Activated T-cell treated with anti-CD3 and anti-CD28 coated beads for 24 hours (primary cell): Measurements from ENCODE around the gene SLC13A2.
A peak's percentile ranks its signal among the peaks of the same experiment; 100 is the strongest.

Experiments
- DNase-seq: peaks from one replicate; pipeline ENCODE4 v3.0.0-alpha.2; 2020; ENCODE audit warnings: low read depth

Gene SLC13A2

DNA sequence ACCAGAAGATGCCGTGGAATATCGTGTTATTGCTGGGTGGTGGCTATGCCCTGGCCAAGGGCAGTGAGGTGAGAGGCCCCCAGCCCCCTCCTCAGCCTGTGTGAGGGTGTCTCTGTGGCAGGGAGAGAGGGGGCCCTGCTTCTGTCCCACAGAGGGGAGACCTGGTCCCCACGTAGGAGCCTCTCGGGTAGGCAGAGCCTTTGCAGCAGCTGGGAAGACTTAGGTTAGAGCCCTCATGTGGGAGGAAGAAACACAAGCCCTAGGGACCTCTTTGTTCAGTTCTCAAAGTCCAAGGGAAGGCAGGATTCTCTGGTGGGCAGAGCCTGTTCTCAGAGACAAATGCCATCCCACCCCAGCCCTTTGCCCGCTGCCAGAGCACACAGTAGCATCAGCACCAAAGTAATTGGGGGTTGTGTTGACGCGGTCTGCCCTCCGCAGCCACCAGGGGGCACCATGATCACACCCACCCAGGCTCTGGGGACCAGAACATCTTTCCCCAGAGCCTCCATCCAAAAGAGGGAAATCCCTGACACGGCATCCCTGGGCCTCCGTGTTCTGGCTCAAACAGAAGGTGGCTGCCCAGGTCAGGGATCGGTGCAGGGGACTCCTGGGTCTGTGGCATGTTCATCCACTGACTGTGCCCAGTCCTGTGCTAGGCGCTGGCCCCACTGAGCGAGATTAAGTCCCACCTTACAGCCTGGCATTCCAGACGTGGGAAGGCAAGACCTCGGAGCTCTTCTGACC is 21.2 kb downstream of the SLC13A2 start:
- DNase-seq: peak; percentile 73

DNA sequence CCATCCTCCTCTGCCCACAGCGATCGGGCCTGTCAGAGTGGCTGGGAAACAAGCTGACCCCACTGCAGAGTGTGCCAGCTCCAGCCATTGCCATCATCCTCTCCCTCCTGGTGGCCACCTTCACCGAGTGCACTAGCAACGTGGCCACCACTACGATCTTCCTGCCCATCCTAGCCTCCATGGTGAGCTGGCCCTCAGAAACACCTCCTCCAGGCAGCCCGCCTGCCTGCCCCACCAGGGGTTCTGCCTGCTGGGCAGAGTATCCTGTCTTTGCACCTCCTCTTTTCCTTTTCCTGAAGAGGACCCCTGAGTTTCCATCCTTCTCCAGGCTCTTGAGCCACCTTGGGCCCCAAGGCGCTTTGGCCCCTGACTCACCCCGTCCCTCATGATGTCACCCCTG is 22.2 kb downstream of the SLC13A2 start:
- DNase-seq: no peak

DNA sequence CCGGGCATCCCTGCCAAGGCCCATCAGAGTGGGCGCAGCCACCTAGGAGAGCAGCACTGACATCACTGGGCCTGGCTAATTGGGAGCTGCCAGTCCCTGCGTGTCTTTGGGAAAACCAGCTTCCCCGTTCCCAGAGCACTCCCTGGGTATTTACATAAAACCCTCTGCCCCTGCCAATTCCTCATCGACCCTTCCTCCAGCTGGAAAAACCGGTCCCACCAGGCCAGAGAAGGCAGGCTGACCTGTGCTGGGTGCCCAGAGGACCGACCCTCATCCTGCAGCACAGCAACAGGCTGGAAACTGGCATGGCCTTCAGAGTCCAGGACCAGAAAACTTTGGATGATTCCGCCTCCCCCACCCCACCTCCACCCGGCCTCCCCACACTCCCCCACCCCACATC is 24.5 kb downstream of the SLC13A2 start:
- DNase-seq: no peak

DNA sequence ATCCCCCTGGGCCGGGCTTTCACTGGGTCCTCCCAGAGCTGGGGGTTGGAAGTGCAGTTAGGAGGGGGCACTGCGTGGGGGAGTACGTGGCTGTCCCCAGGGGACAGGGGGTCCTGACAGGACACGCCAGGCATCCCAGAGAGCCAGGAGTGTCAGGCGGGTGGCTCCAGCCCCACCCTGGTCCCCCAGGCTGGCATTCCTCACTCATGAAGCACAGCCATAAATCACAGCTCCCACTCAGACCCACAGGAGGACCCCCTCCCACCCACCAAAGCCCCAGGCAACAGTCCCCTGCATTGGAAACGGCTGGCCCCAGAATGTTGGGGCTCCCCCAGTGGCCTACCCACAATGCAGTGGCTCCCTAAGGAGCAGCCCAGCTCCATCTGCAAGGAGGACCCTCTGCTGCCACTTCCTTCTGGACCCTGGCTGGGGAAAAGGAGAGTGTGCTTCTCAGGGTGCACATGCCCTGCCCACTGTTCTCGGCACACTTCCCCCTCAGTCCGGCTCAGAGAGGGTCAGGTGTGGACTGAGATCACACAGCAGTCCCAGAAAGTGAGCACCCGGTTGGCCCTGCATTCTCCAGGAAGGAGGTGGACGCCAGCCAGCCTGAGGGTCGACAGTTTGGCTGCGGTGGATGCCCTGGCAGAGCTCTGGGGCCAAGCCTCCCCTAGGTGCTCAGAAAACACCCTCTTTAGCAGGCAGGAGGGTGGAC is 25.4 kb downstream of the SLC13A2 start:
- no peak for DNase-seq

GRCh38 chr17:28499364-28499664 is 25.9 kb downstream of the SLC13A2 start:
- no peak for DNase-seq

- DNase-seq: no peak
Measured at GRCh38 chr17:28499684-28500357, 26.4 kb downstream of the SLC13A2 start.

DNA sequence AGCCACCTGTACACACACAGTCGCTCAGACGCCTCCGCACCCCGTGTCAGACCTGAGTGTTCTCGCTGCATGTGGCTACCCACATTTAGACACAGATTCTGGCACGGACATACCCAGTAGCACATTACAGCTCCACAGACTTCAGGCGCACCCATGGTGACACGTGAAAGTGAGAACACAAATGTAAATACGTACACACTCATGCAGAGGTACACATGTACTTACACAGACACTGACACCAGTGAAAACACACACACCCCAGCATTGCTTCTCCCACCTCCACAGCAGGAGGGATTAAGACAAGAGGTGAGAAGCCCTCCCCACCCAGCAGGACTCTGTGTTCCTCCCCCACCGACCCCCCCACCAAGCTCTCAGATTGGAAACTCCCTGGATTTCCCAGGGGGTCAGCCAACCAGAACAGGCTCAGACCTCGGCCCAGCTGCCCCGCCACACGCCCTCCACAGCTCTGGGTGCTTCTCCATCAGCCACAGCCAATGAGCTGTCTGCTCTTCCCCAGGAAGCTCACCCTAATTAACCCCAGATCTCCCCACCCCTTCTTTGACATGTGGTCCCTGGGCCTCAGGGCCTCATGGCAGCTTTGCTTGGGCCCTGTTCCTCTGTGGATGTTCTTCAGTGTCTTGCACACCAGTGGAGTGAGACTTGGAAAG is 27.4 kb downstream of the SLC13A2 start:
- DNase-seq: no peak

DNA sequence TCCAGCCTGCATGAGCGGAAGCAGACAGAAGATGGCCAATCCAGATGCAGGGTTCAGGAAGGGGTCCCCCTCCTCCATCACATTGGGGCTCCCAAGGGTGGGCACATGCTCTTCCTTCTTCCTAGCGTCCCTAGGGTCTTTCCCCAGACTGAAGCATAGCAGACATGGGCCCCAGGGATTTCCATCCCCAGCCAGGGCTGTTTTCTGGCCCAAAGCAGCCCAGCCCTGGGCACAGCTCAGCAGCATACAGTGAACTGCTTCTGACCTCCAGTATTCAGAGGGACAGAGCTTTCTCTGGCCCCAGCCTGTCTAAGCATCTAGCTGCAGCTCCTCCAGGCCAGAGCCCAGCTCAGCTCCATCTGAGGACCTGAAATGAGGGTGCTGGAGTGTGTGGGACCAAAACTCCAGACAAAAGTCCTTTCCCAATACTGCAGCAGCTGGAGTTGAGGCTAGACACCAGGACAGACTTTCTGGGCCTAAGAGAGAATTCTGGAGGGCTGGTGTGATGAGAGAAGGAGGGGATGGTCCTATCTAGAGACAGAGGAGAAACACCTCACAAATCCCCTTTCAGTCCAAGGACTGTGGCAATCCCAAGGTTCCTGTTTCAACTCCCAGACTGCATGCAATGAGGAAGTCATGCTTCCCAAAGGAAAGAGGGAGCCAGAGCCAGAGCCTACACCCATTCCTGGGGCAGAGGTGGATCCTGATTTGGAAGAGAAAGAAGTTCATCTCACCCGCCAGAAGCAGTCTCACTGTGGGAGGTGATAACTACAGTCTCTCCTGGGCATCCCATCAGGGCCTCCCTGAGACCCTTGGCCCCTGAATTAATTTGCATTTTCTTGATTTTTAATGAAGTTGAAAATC is 28.2 kb downstream of the SLC13A2 start:
- DNase-seq: no peak

DNA sequence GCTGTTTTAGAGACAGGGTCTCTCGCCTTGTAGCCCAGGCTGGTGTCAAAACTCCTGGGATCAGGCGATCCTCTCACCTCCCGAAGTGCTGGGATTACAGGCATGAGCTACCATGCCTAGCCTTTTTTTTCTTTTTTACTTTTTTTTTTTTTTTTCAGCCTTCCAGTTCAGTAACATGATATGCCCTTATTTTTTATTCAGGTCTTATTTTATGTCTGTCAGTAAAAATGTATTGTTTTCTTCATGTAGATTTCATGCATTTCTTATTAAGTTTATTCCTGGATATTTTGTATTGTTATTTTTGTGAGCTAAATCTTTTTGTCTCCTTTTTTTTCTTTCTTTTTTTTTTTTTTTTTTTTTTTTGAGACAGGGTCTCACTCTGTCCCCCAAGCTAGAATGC is 30.0 kb downstream of the SLC13A2 start:
- DNase-seq: no peak

- no peak for DNase-seq
Measured at GRCh38 chr17:28505986-28506665, 32.7 kb downstream of the SLC13A2 start, which contains the start of gene FOXN1. Gene FOXN1, plus strand, starts transcription at chr17:28506348. Its CDS starts 17,622 bp downstream, at chr17:28523970.

DNA sequence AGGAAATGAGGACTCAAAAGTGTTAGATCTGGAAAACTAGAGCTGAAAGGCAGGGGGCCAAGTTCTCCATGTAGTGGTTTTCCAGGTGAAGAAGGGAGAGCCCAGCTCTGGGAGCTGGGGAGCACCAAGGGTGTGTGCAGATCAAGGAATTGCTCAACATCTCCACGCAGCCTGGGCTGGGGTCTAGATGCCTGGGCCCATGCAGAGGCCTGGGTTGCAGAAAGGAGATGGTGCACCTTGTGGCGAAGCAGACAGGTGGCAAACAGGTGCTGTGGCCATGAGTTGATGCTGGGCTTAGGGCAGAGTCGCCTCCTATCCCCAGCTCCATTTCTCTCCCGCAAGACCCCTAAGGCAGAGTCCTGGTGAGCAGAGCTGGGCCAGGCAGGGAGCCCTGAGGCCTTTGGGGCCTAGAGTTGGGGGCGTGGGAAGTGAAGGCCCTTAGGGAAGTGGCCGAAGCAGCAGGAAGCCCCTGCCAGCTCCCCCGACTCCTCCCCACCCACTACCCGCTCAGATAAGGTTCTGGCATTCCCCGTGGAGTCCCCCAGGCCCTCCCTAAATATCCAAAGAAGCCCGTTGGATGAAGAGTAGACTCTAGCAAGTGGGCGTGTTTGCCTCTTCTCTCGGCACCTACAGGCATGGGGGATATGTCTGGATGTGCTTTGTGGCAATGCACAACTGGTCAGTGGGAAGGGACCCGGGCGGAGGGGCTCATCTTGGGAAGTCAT is 33.5 kb downstream of the SLC13A2 start:
- DNase-seq: no peak

- DNase-seq: no peak
Measured at GRCh38 chr17:28507567-28508203, 34.2 kb downstream of the SLC13A2 start.

DNA sequence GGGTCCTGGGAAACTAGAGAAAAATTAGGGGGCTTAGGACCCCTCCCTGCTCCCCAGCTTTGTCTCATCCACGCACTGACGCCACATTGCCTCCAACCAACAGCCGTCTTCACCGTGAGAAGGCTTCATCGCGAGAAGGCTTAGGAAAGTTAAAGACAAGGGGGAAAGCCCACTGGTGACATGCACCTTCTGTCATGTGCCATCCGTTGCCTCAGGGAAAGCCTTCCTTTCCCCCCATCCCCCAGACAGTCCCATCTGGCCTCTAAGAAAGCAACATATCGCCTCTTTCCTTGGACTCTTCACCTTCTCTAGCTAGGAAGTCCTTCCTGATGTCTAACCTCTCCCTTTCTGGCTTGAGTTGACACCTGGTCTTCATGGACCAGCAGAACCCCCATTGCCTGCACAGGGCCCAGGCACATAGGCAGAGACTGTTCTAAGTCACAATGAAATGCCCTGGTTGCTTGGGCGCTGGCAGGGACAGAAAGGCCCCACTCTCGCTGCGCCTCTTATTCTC is 34.8 kb downstream of the SLC13A2 start:
- no peak for DNase-seq

DNA sequence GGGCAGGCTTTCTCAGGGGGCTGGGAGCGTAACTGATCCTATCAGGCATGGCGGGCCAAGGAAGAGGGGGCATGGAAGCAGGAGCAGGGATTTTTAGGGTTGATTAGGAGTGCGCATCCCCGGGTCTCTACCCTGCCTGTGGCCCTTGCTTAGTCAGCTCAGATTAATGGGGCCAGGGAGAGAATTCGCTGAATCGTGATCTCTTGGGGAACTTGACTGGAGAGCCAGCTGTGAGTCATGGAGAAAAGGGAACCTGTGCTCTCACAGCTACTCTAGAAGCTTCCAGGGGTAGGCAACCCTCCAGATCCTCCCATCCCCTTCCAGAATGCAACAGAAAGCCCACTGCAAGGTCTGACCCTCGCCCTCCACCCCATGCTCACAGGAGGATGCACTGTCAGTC is 36.3 kb downstream of the SLC13A2 start:
- no peak for DNase-seq

GRCh38 chr17:28511858-28512461 is 38.5 kb downstream of the SLC13A2 start:
- no peak for DNase-seq

DNA sequence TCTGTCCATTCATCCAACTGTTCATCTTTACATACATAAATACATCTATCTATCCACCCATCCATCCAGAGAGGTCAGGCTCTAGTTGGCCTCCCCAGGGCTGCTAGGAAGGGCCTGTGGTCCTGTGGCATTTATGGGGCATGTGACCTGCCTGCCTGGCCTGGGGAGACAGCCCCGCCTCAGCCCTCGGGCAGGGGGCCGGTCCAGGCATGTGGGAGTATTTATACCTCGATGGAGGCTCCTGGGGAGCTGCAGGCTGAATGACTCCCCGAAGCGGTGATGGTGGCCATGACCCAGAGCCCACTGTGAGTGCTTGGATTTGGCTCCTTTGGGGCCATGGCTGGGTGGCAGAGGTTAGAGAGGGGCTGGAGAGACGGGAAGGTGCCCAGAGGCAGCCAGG is 40.0 kb downstream of the SLC13A2 start:
- no peak for DNase-seq

- DNase-seq: no peak
Measured at GRCh38 chr17:28514561-28515002, 41.1 kb downstream of the SLC13A2 start.

GRCh38 chr17:28515518-28515917 is 42.1 kb downstream of the SLC13A2 start:
- DNase-seq: no peak

GRCh38 chr17:28518132-28518531 is 44.7 kb downstream of the SLC13A2 start:
- no peak for DNase-seq
